ENCODE measurements around the gene PBRM1.

PBRM1 gene

GRCh38 chr3:52574056-52574965 lies 111.4 kb downstream of the PBRM1 start:
- H3K27ac ChIP-seq, result no peak overlapping the region
- no peak for TF ChIP-seq CTCF (IDR thresholded peaks at IDR 0.05)
- no peak for DNase-seq (ENCODE audit: low spot score)
- H3K4me3 ChIP-seq, result no peak overlapping the region

GRCh38 chr3:52572221-52572620 lies 113.5 kb downstream of the PBRM1 start:
- no peak for TF ChIP-seq CTCF (IDR thresholded peaks at IDR 0.05)
- DNase-seq (ENCODE audit: low spot score), result no peak
- no peak overlapping the region for H3K4me3 ChIP-seq

GRCh38 chr3:52570076-52570475 lies 115.6 kb downstream of the PBRM1 start:
- DNase-seq (ENCODE audit: low spot score), result no peak
- Histone ChIP-seq H3K4me3 (no peak overlapping the region), H3K27ac (no peak overlapping the region)
- TF ChIP-seq CTCF (IDR thresholded peaks at IDR 0.05), result no peak

More at GRCh38 chr3:52572221-52572620, 113.5 kb downstream of the PBRM1 start:
- H3K27ac ChIP-seq, result no peak overlapping the region

- no peak overlapping the region for H3K4me3 ChIP-seq
- no peak for TF ChIP-seq CTCF (IDR thresholded peaks at IDR 0.05)
- DNase-seq (ENCODE audit: low spot score), result no peak
- no peak overlapping the region for H3K27ac ChIP-seq
These were observed 117.6 kb downstream of the PBRM1 start for GRCh38 chr3:52568069-52568468.

GRCh38 chr3:52563984-52564383 lies 121.7 kb downstream of the PBRM1 start:
- TF ChIP-seq CTCF (IDR thresholded peaks at IDR 0.05), result no peak
- DNase-seq (ENCODE audit: low spot score), result no peak
- Histone ChIP-seq H3K27ac (no peak overlapping the region), H3K4me3 (no peak overlapping the region)

- H3K27ac ChIP-seq, result no peak overlapping the region
- H3K4me3 ChIP-seq, result no peak overlapping the region
- DNase-seq (ENCODE audit: low spot score), result no peak
- no peak for TF ChIP-seq CTCF (IDR thresholded peaks at IDR 0.05)
These were observed 124.5 kb downstream of the PBRM1 start for GRCh38 chr3:52561028-52561747.
